Gastrocnemius medialis (tissue), 4 donors: Measurements from ENCODE around the gene SLC35B1. TPM values are rescaled to one million over a fixed set of nuclear protein-coding genes. Genes with fewer than 3 reads are reported as not detected.

ENCODE experiments used
- ATAC-seq, 2 donors: fragments of 150-250 bp; one replicate each; pipeline ENCODE4 v1.9.1; 2016
- DNase-seq, 2 donors: peaks; one replicate each; pipeline ENCODE4 v3.0.0-alpha.2; 2019
- H3K27ac ChIP-seq, 4 donors: fragments of 200-600 bp; sonication (generic); 1 replicate in 1 of 4; 2 replicates in 3 of 4; pipeline ENCODE4 v1.5.1; 2016 to 2018; ENCODE audit warnings: mild to moderate bottlenecking in 2 of 4, moderate library complexity in 1 of 4
- H3K27me3 ChIP-seq, 3 donors: fragments of 200-600 bp; sonication (generic) in 2 of 3; 1 replicate in 1 of 3; 2 replicates in 2 of 3; pipeline versions ENCODE4 v1.5.1 to v1.6.0; 2016 to 2019; ENCODE audit warnings: mild to moderate bottlenecking in 1 of 3, moderate library complexity in 1 of 3
- H3K36me3 ChIP-seq, 2 donors: fragments of 200-600 bp; sonication (generic) in 1 of 2; one replicate each; pipeline ENCODE4 v1.5.1; 2017 to 2018
- H3K4me1 ChIP-seq, 2 donors: fragments of 200-600 bp; sonication (generic) in 1 of 2; one replicate each; pipeline ENCODE4 v1.5.1; 2016 to 2017; ENCODE audit warnings: mild to moderate bottlenecking in 2 of 2
- H3K4me3 ChIP-seq, 4 donors: fragments of 200-600 bp; sonication (generic) in 3 of 4; 1 replicate in 1 of 4; 2 replicates in 3 of 4; pipeline ENCODE4 v1.5.1; 2016 to 2019; ENCODE audit warnings: mild to moderate bottlenecking in 2 of 4
- H3K9me3 ChIP-seq, 3 donors: fragments of 200-600 bp; sonication (generic) in 2 of 3; 1 replicate in 1 of 3; 2 replicates in 2 of 3; pipeline ENCODE4 v1.5.1; 2016 to 2019
- POLR2A ChIP-seq, 2 donors: fragments of 450-650 bp; IDR thresholded peaks; one replicate each; pipeline ENCODE4 v1.6.1; 2017; ENCODE audit warnings: antibody characterized with exemption in 2 of 2, mild to moderate bottlenecking in 2 of 2, moderate library complexity in 2 of 2
- in situ Hi-C, 4 donors: fragments of 200-750 bp; cut with MboI; loops; one replicate each; pipeline versions ENCODE4 v1.15.0 to v1.8.0; 2017; ENCODE audit warnings: low sequenced_read_pairs in 4 of 4
- intact Hi-C: fragments of 100-400 bp; cut with DNase I; formaldehyde crosslinking; loops from one replicate; pipeline ENCODE4 v1.15.1; 2023; ENCODE audit warnings: low total_unique reads
- total RNA-seq, 4 donors: library from RNA; depleted of rRNA; stranded (reverse); fragments of >200 nt; gene quantifications; one replicate each; pipeline versions ENCODE4 v1.1.0 to v1.2.3, GENCODE V29; 2016
- TF ChIP-seq, protein P1 (sequence below), 5 experiments: fragments of 450-650 bp in 3 of 5; fragments of 200-600 bp in 2 of 5; sonication (generic) in 2 of 5; IDR thresholded peaks in 4 of 5; conservative IDR thresholded peaks in 1 of 5; 1 replicate in 4 of 5; 2 replicates in 1 of 5; pipeline ENCODE4 v1.5.1; 2016 to 2019; ENCODE audit warnings: antibody characterized with exemption in 5 of 5, mild to moderate bottlenecking in 3 of 5, moderate library complexity in 3 of 5

SLC35B1 gene
- total RNA-seq, 4 donors from 2014 or later = 62.7 to 99.0 (median 84.5) TPM

- intact Hi-C loops = no loop called here
- H3K27ac ChIP-seq = peak overlapping the region in 1 of 4 donors; percentile 32
- peaks cover 39 to 58% of the 10 kb centered on the region in 2 donors for H3K4me1 ChIP-seq
Measured at GRCh38 chr17:49659661-49660382, 47.9 kb downstream of the SLC35B1 start.

DNA sequence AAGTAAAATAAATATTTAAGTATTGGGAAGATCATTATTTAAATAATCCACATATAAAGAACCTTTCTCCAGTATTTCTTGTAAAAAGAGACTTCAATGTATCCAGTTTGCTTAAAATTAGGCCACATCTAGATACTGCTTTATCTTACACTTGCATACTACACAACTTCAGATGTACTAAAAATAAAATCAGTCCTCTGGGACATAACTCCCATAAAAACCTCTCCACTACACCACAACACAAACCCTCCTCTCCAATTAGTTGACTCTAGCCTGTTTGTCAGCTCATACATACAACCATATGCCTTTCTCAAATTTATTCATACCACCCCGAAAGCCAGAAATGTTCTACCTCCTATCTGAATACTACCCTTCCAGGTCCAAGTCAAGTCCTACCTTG, 51.5 kb downstream of the SLC35B1 start:
- no peak for TF ChIP-seq POLR2A (IDR thresholded peaks at IDR 0.05)
- TF ChIP-seq, protein P1, sequence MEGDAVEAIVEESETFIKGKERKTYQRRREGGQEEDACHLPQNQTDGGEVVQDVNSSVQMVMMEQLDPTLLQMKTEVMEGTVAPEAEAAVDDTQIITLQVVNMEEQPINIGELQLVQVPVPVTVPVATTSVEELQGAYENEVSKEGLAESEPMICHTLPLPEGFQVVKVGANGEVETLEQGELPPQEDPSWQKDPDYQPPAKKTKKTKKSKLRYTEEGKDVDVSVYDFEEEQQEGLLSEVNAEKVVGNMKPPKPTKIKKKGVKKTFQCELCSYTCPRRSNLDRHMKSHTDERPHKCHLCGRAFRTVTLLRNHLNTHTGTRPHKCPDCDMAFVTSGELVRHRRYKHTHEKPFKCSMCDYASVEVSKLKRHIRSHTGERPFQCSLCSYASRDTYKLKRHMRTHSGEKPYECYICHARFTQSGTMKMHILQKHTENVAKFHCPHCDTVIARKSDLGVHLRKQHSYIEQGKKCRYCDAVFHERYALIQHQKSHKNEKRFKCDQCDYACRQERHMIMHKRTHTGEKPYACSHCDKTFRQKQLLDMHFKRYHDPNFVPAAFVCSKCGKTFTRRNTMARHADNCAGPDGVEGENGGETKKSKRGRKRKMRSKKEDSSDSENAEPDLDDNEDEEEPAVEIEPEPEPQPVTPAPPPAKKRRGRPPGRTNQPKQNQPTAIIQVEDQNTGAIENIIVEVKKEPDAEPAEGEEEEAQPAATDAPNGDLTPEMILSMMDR (IDR thresholded peaks at IDR 0.05 in 4 of 5, conservative IDR thresholded peaks at IDR 0.05 in 1 of 5) = no peak

More at GRCh38 chr17:49659661-49660382, 47.9 kb downstream of the SLC35B1 start:
- ATAC-seq (no peak), DNase-seq (no peak)
- no peaks in the 10 kb centered on the region for H3K36me3 ChIP-seq
- H3K4me3 ChIP-seq = no peak overlapping the region
- H3K27me3 ChIP-seq = no peaks in the 10 kb centered on the region
- in situ Hi-C loops = no loop called here
- no peaks in the 10 kb centered on the region for H3K9me3 ChIP-seq
- TF ChIP-seq, protein P1 (IDR thresholded peaks at IDR 0.05 in 4 of 5, conservative IDR thresholded peaks at IDR 0.05 in 1 of 5) = no peak
- no peak for TF ChIP-seq POLR2A (IDR thresholded peaks at IDR 0.05)

More for the DNA sequence above, 51.5 kb downstream of the SLC35B1 start:
- H3K36me3 ChIP-seq = no peaks in the 10 kb centered on the region
- peaks cover 32 to 60% of the 10 kb centered on the region in 2 donors for H3K4me1 ChIP-seq
- in situ Hi-C loops = no loop called here
- peak overlapping the region; percentile 36 to 57 (median 39) for H3K27ac ChIP-seq
- no peak for DNase-seq
- no peaks in the 10 kb centered on the region for H3K27me3 ChIP-seq
- ATAC-seq = no peak
- no peaks in the 10 kb centered on the region for H3K9me3 ChIP-seq
- intact Hi-C loops = no loop called here
- no peak overlapping the region for H3K4me3 ChIP-seq

Other genes starting within 250 kb of the SLC35B1 start
- gene NGFR, start 212.7 kb downstream of the SLC35B1 start, total RNA-seq = 1 to 10 TPM in 2 of 4 donors, under 1 TPM in 1, not detected in 1; 0.41 to 3.2 (median 1.0) TPM
- 1 to 10 TPM; 1.3 to 3.0 (median 1.7) TPM for gene NXPH3, start 132.1 kb downstream of the SLC35B1 start, total RNA-seq
- gene SPOP, start 29.9 kb downstream of the SLC35B1 start, total RNA-seq = 10 to 100 TPM; 27.5 to 57.5 (median 53.5) TPM
- 1 to 10 TPM; 2.6 to 4.9 (median 3.3) TPM for gene FAM117A, start 56.2 kb upstream of the SLC35B1 start, total RNA-seq
- gene KAT7, start 80.7 kb upstream of the SLC35B1 start, total RNA-seq = 10 to 100 TPM; 32.6 to 49.8 (median 45.2) TPM
- gene TAC4, start 140.1 kb upstream of the SLC35B1 start, total RNA-seq = not detected